BJ (cell line): Measurements from ENCODE around the gene SLC16A14. TPM values are rescaled to one million over a fixed set of nuclear protein-coding genes. Genes with fewer than 3 reads are reported as not detected.

Experiments
- CTCF ChIA-PET: fragments of 350-600 bp; formaldehyde crosslinking; extraction: SDS; loops from one replicate; lab custom pipeline; 2021; ENCODE audit warnings: antibody characterized with exemption, inconsistent platforms; lab: Yijun Ruan, JAX
- POLR2A ChIA-PET: fragments of 300-600 bp; sonication (Branson Sonifier 250); formaldehyde crosslinking; extraction: SDS; loops from one replicate; lab custom pipeline; 2021; ENCODE audit warnings: antibody characterized with exemption; lab: Charles Lee
- DNase-seq: peaks from one replicate; pipeline ENCODE4 v3.0.0-alpha.2; 2011; ENCODE audit warnings: low read depth
- H3K27me3 ChIP-seq: 2 replicates; pipeline ENCODE4 v1.6.0; 2011; ENCODE audit warnings: low read length; ENCODE audit not compliant: control insufficient read depth, insufficient read depth
- H3K36me3 ChIP-seq: 2 replicates; pipeline ENCODE4 v1.5.1; 2011; ENCODE audit warnings: low read length; ENCODE audit not compliant: control insufficient read depth, insufficient read depth
- H3K4me3 ChIP-seq: 2 replicates; pipeline ENCODE4 v1.5.1; 2011; ENCODE audit warnings: low read depth, mild to moderate bottlenecking, control low read depth, low read length
- CTCF ChIP-seq: IDR thresholded peaks from 2 replicates; pipeline ENCODE4 v1.5.1; 2011; ENCODE audit warnings: low read depth, mild to moderate bottlenecking, control low read depth, inconsistent platforms, low read length, moderate library complexity; ENCODE audit not compliant: insufficient read depth
- polyA plus RNA-seq: library from polyadenylated mRNA; depleted of rRNA; stranded (reverse); fragments of >200 nt; gene quantifications from 2 replicates; pipeline ENCODE4 v1.2.3, GENCODE V29; 2011

The SLC16A14 gene
- polyA plus RNA-seq, 1 experiment, result 0.93 TPM

- DNase-seq, result no peak
- no peak for TF ChIP-seq CTCF
- ChIA-PET CTCF (interaction anchor here (0.6 kb wide), 1 partner anchor 1438 kb away, joined by 3 read pairs; no protein-coding TSS in a partner anchor), POLR2A (no interaction called here)
- Histone ChIP-seq H3K27me3 (no peaks in the 10 kb centered on the region), H3K36me3 (no peaks in the 10 kb centered on the region), H3K4me3 (no peak overlapping the region)
Observed at GRCh38 chr2:230043025-230043424, 25.7 kb downstream of the SLC16A14 start.

- Histone ChIP-seq H3K36me3 (no peaks in the 10 kb centered on the region), H3K27me3 (no peaks in the 10 kb centered on the region), H3K4me3 (no peak overlapping the region)
- no peak for DNase-seq
- TF ChIP-seq CTCF, result no peak
- ChIA-PET CTCF (no interaction called here), POLR2A (no interaction called here)
Observed at GRCh38 chr2:230042195-230042594, 26.5 kb downstream of the SLC16A14 start.

- ChIA-PET POLR2A (no interaction called here), CTCF (interaction anchor here (0.8 to 1.1 kb wide), 4 partner anchors 15 to 242 kb away, joined by 3 read pairs; no protein-coding TSS in a partner anchor)
- no peak for TF ChIP-seq CTCF
- H3K36me3 ChIP-seq, result no peaks in the 10 kb centered on the region
- H3K4me3 ChIP-seq, result no peak overlapping the region
- no peaks in the 10 kb centered on the region for H3K27me3 ChIP-seq
- DNase-seq, result no peak
Observed at GRCh38 chr2:230023313-230023712, 45.4 kb downstream of the SLC16A14 start.

GRCh38 chr2:230019742-230020141 lies 49.0 kb downstream of the SLC16A14 start:
- DNase-seq, result no peak
- ChIA-PET CTCF (interaction anchor here (0.5 to 2.6 kb wide), 3 partner anchors 48 to 140 kb away, joined by 3 to 11 read pairs (median 6); partner anchors contain the start of gene SLC16A14), POLR2A (no interaction called here)
- TF ChIP-seq CTCF, result no peak
- Histone ChIP-seq H3K36me3 (no peaks in the 10 kb centered on the region), H3K4me3 (no peak overlapping the region), H3K27me3 (no peaks in the 10 kb centered on the region)

GRCh38 chr2:230018153-230018552 lies 50.6 kb downstream of the SLC16A14 start:
- ChIA-PET POLR2A (no interaction called here), CTCF (interaction anchor here (1.3 kb wide), 1 partner anchor 22 kb away, joined by 3 read pairs; no protein-coding TSS in a partner anchor)
- DNase-seq, result no peak
- Histone ChIP-seq H3K36me3 (no peaks in the 10 kb centered on the region), H3K27me3 (no peaks in the 10 kb centered on the region), H3K4me3 (no peak overlapping the region)
- TF ChIP-seq CTCF, result no peak
